Spleen (tissue), 11 donors: ENCODE data around the gene MYO1B. TPM values are rescaled to one million over a fixed set of nuclear protein-coding genes. Genes with fewer than 3 reads are reported as not detected.

Source experiments
- DNase-seq: peaks from one replicate; pipeline ENCODE4 v3.0.0-alpha.2; 2020
- H3K27ac ChIP-seq, 8 donors: fragments of 200-600 bp; sonication (generic) in 7 of 8; 1 replicate in 4 of 8; 2 replicates in 4 of 8; pipeline versions ENCODE4 v1.5.0 to v1.8.0; 2016 to 2021; ENCODE audit warnings: inconsistent platforms in 4 of 8, mild to moderate bottlenecking in 4 of 8, moderate library complexity in 1 of 8
- H3K27me3 ChIP-seq, 7 donors: fragments of 200-600 bp; sonication (generic) in 6 of 7; replicated peaks in 1 of 7; 1 replicate in 4 of 7; 2 replicates in 3 of 7; pipeline versions ENCODE4 v1.5.0 to v1.8.0; 2016 to 2021; ENCODE audit warnings: inconsistent platforms in 3 of 7, mild to moderate bottlenecking in 1 of 7
- H3K36me3 ChIP-seq, 6 donors: fragments of 200-600 bp; sonication (generic) in 5 of 6; 1 replicate in 4 of 6; 2 replicates in 2 of 6; pipeline versions ENCODE4 v1.5.0 to v1.8.0; 2016 to 2021; ENCODE audit warnings: inconsistent platforms in 2 of 6
- H3K4me1 ChIP-seq, 6 donors: fragments of 200-600 bp; sonication (generic) in 5 of 6; 1 replicate in 3 of 6; 2 replicates in 3 of 6; pipeline versions ENCODE4 v1.5.0 to v1.8.0; 2016 to 2021; ENCODE audit warnings: inconsistent platforms in 3 of 6
- H3K4me3 ChIP-seq, 8 donors: fragments of 200-600 bp; sonication (generic) in 7 of 8; 1 replicate in 4 of 8; 2 replicates in 4 of 8; pipeline versions ENCODE4 v1.5.0 to v1.8.0; 2016 to 2021; ENCODE audit warnings: inconsistent platforms in 4 of 8, mild to moderate bottlenecking in 4 of 8, moderate library complexity in 2 of 8
- H3K9me3 ChIP-seq, 8 donors: fragments of 200-600 bp; sonication (generic) in 7 of 8; 1 replicate in 4 of 8; 2 replicates in 4 of 8; pipeline versions ENCODE4 v1.5.0 to v1.8.0; 2016 to 2021; ENCODE audit warnings: inconsistent platforms in 4 of 8
- POLR2A ChIP-seq, 3 donors: fragments of 450-650 bp; IDR thresholded peaks; one replicate each; pipeline ENCODE4 v1.5.1; 2017; ENCODE audit warnings: antibody characterized with exemption in 3 of 3, mild to moderate bottlenecking in 1 of 3
- POLR2AphosphoS5 ChIP-seq, 3 donors: sonication (generic); formaldehyde crosslinking; IDR thresholded peaks; one replicate each; pipeline ENCODE4 v1.5.1; 2017; ENCODE audit warnings: antibody characterized with exemption in 3 of 3
- WGBS, 5 donors: extraction: QIAGEN DNeasy Blood & Tissue Kit in 3 of 5; methylation state at CpG; one replicate each; pipeline versions ENCODE4 v1.1.5 to v1.1.7; 2013 to 2018; 5-methylcytosine and 5-hydroxymethylcytosine counted together
- intact Hi-C: fragments of 100-400 bp; cut with DNase I; formaldehyde crosslinking; loops from one replicate; pipeline ENCODE4 v1.15.0; 2023; ENCODE audit warnings: low total_unique reads
- polyA plus RNA-seq, 3 donors: library from polyadenylated mRNA; stranded (reverse); fragments of 200-250 nt; gene quantifications; one replicate each; pipeline ENCODE4 v1.2.1, GENCODE V29; 2013
- total RNA-seq, 7 donors: library from RNA; depleted of rRNA in 3 of 7; stranded (reverse); fragments of >200 nt in 3 of 7; fragmentation: NEBNext Ultra II Directional in 4 of 7; extraction: Animal tissue kit (Norgen Biotek cat#: 25700) in 4 of 7; gene quantifications; one replicate each; pipeline versions ENCODE4 v1.1.0 to v1.2.1, GENCODE V29; 2016 to 2021
- TF ChIP-seq, protein P1 (sequence below), 11 experiments: fragments of 200-600 bp in 7 of 11; fragments of 450-650 bp in 4 of 11; sonication (generic) in 4 of 11; IDR thresholded peaks in 8 of 11; conservative IDR thresholded peaks in 3 of 11; 1 replicate in 7 of 11; 2 replicates in 4 of 11; pipeline versions ENCODE4 v1.4.0 to v1.8.0; 2016 to 2021; ENCODE audit warnings: antibody characterized with exemption in 11 of 11, inconsistent platforms in 4 of 11, mild to moderate bottlenecking in 1 of 11
- donor health status: healthy with polysubstance abuse.
- donor health status: DM: no; HTN: no; CAD: no; lungs with moderate emphysema.
- donor health status: DM: no; HTN: no; CAD: no.
- donor health status: Bipolar disorder and iron deficiency.
- donor health status: healthy.
- donor health status: DM: no; HTN: no; CAD: no.
- donor health status: DM: yes; HTN: yes; CAD: no.

Gene MYO1B
- total and polyA plus RNA-seq, 10 donors, result 5.3 to 25.8 (median 19.0) TPM

DNA sequence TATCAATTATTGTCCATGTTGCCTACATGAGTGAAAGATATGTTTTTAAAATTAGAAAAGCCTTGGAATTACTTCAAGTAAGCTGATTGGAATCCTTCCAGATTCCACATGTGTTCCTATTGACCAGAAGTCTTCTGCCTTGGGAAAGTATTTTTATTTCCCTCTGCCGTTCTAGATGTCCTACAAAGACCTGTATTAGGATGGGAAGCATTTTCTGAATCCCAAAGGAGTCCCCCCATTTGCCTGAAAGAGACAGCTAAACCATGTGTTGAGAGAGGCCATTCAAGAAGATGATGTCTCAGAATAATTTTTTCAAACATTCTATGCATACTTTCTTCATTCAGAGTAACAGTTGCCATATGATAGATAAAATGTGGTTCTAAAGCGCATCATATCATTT is 19.0 kb upstream of the MYO1B start:
- H3K27ac ChIP-seq, result no peak overlapping the region
- WGBS, 5 donors, result 36 to 73% (median 54%) methylated on average over 2 of the region's 2 CpGs
- no peak overlapping the region for H3K4me3 ChIP-seq
- DNase-seq, result no peak
- H3K4me1 ChIP-seq, result no peaks in the 10 kb centered on the region
- intact Hi-C loops, result loop anchor here (10.0 kb wide), 1 partner anchor 269 kb away; no protein-coding TSS in a partner anchor
- no peak for TF ChIP-seq POLR2A (IDR thresholded peaks at IDR 0.05)
- TF ChIP-seq, protein P1, sequence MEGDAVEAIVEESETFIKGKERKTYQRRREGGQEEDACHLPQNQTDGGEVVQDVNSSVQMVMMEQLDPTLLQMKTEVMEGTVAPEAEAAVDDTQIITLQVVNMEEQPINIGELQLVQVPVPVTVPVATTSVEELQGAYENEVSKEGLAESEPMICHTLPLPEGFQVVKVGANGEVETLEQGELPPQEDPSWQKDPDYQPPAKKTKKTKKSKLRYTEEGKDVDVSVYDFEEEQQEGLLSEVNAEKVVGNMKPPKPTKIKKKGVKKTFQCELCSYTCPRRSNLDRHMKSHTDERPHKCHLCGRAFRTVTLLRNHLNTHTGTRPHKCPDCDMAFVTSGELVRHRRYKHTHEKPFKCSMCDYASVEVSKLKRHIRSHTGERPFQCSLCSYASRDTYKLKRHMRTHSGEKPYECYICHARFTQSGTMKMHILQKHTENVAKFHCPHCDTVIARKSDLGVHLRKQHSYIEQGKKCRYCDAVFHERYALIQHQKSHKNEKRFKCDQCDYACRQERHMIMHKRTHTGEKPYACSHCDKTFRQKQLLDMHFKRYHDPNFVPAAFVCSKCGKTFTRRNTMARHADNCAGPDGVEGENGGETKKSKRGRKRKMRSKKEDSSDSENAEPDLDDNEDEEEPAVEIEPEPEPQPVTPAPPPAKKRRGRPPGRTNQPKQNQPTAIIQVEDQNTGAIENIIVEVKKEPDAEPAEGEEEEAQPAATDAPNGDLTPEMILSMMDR (IDR thresholded peaks at IDR 0.05 in 8 of 11, conservative IDR thresholded peaks at IDR 0.05 in 3 of 11), result no peak
- TF ChIP-seq POLR2AphosphoS5 (IDR thresholded peaks at IDR 0.05), result no peak
- no peaks in the 10 kb centered on the region for H3K27me3 ChIP-seq
- H3K9me3 ChIP-seq, result no peaks in the 10 kb centered on the region
- H3K36me3 ChIP-seq, result no peaks in the 10 kb centered on the region

DNA sequence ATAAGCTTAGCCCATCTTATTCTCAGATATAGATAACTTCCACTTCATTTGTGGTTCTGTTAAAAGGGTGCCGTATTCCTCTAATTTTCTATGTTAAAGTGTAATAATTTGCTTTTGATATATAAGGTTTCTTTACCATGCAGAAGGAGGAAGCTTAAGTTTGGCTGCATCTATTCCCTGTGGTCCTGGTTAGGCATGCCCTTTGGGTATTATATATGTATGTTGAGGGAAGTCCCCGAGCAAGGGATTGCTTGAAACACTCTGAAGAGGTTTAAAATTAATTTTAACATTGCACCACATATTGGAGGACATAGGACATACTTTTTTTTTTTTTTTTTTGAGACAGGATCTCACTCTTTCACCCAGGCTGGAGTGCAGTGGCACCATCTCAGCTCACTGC is 16.9 kb upstream of the MYO1B start:
- no peaks in the 10 kb centered on the region for H3K4me1 ChIP-seq
- 71 to 81% (median 75%) methylated on average over 2 of the region's 2 CpGs for WGBS, 5 donors
- TF ChIP-seq, protein P1 (IDR thresholded peaks at IDR 0.05 in 8 of 11, conservative IDR thresholded peaks at IDR 0.05 in 3 of 11), result no peak
- TF ChIP-seq POLR2A (IDR thresholded peaks at IDR 0.05), result no peak
- TF ChIP-seq POLR2AphosphoS5 (IDR thresholded peaks at IDR 0.05), result no peak
- no peaks in the 10 kb centered on the region for H3K36me3 ChIP-seq
- no peak for DNase-seq
- H3K27me3 ChIP-seq, result no peaks in the 10 kb centered on the region
- H3K9me3 ChIP-seq, result no peaks in the 10 kb centered on the region
- H3K27ac ChIP-seq, result no peak overlapping the region
- intact Hi-C loops, result loop anchor here (10.0 kb wide), 1 partner anchor 266 kb away; no protein-coding TSS in a partner anchor
- no peak overlapping the region for H3K4me3 ChIP-seq

DNA sequence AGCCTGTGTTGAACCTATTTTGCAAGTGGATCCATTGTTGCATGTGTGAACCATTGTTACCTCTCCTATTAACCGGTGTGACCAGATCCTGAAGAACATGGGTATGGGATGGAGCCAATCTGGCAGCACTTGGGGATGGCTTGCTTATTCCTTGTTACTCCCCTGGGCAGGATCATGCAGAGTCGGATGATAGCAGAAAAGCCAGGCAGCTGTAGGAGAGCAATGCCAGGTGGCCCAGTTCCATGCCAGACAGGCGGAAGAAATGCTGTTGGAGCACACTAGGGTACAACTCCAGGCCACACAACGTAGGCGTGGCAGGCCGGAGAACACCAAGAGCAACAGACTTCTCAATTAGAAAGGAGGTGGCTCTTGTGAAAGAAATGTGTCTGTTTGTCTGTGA is 16.3 kb upstream of the MYO1B start:
- no peaks in the 10 kb centered on the region for H3K36me3 ChIP-seq
- 88 to 98% (median 93%) methylated on average over 6 of the region's 6 CpGs for WGBS, 5 donors
- no peaks in the 10 kb centered on the region for H3K9me3 ChIP-seq
- no peak overlapping the region for H3K27ac ChIP-seq
- H3K4me3 ChIP-seq, result no peak overlapping the region
- no peak for DNase-seq
- H3K4me1 ChIP-seq, result no peaks in the 10 kb centered on the region
- H3K27me3 ChIP-seq, result no peaks in the 10 kb centered on the region
- intact Hi-C loops, result loop anchor here (10.0 kb wide), 1 partner anchor 266 kb away; no protein-coding TSS in a partner anchor
- TF ChIP-seq, protein P1 (IDR thresholded peaks at IDR 0.05 in 8 of 11, conservative IDR thresholded peaks at IDR 0.05 in 3 of 11), result no peak
- TF ChIP-seq POLR2AphosphoS5 (IDR thresholded peaks at IDR 0.05) (no peak), POLR2A (IDR thresholded peaks at IDR 0.05) (no peak)

DNA sequence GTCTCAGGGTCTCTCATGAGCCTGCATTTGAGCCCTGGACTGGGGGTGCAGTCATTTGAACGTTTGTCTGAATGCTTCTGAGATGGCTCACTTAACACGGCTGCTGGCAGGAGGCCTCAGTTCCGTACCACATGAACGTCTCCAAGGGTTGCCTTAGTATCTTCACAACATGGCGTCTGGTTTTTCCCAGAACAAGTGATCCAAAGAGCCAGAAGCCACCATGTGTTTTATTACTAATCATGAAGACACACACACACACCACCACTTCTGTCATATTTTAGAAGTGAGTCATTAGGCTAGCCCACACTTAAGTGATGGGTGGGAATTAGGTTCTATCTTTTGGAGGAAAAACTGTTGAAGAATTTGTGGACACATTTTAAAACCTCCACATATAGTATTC is 15.0 kb upstream of the MYO1B start:
- Histone ChIP-seq H3K27ac (no peak overlapping the region), H3K9me3 (no peaks in the 10 kb centered on the region), H3K4me3 (no peak overlapping the region), H3K36me3 (no peaks in the 10 kb centered on the region), H3K4me1 (no peaks in the 10 kb centered on the region), H3K27me3 (no peaks in the 10 kb centered on the region)
- WGBS, 5 donors, result 63 to 81% (median 75%) methylated on average over 5 of the region's 5 CpGs
- TF ChIP-seq POLR2AphosphoS5 (IDR thresholded peaks at IDR 0.05) (no peak), POLR2A (IDR thresholded peaks at IDR 0.05) (no peak)
- TF ChIP-seq, protein P1 (IDR thresholded peaks at IDR 0.05 in 8 of 11, conservative IDR thresholded peaks at IDR 0.05 in 3 of 11), result no peak
- intact Hi-C loops, result no loop called here
- DNase-seq, result no peak
